NCI-H2196 treated with DMSO at 0.1 percent for 48 hours (cell line): Measurements from ENCODE around the gene CPSF4L.
A peak's percentile ranks its signal among the peaks of the same experiment; 100 is the strongest.
"Not testable (repeated sequence)": the region's sequence is repeated elsewhere in the genome, so short reads cannot be mapped to it uniquely, and the experiment has no call there.

ENCODE experiments used
- DNase-seq: peaks from one replicate; lab custom pipeline; 2025; ENCODE audit not compliant: unreplicated experiment; lab: John Stamatoyannopoulos, UW

The CPSF4L gene, protein sequence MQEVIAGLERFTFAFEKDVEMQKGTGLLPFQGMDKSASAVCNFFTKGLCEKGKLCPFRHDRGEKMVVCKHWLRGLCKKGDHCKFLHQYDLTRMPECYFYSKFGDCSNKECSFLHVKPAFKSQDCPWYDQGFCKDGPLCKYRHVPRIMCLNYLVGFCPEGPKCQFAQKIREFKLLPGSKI

DNA sequence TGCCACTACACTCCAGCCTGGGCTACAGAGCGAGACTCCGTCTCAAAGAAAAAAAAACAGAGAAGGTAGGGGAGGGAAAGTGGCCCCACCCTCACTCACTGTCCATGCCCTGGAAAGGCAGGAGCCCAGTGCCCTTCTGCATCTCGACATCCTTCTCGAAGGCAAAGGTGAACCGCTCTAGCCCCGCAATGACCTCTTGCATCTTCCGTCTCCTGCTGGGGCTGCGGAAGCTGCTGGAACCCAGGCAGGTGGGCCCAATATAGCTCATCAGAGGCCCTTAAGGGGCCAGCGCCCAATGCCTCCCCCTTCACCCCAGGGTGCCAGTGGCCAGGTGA is at the start of gene CPSF4L:
CPSF4L (minus strand) TSS at position 264 of the 335 bp plus-strand sequence; CDS start at position 202, 62 bp downstream.
- DNase-seq = no peak

DNA sequence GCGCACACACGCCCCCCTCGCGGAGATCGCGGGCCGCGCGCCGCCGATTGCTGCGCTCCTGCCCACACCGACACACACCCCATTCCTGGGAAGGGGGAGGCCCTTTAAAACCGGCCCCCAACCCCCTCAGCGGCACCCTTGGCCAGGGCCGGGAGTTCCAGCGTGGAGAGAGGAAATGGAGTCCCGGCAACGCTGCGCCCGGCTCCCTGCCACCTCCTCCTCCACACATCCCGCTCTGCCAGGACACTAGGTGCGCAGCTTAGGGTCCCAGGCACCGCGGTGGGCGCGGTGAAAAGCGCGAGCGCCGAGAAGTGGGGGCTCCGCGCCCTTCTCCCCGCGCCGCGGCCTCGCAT is 49.7 kb upstream of the CPSF4L start:
- DNase-seq = no peak

DNA sequence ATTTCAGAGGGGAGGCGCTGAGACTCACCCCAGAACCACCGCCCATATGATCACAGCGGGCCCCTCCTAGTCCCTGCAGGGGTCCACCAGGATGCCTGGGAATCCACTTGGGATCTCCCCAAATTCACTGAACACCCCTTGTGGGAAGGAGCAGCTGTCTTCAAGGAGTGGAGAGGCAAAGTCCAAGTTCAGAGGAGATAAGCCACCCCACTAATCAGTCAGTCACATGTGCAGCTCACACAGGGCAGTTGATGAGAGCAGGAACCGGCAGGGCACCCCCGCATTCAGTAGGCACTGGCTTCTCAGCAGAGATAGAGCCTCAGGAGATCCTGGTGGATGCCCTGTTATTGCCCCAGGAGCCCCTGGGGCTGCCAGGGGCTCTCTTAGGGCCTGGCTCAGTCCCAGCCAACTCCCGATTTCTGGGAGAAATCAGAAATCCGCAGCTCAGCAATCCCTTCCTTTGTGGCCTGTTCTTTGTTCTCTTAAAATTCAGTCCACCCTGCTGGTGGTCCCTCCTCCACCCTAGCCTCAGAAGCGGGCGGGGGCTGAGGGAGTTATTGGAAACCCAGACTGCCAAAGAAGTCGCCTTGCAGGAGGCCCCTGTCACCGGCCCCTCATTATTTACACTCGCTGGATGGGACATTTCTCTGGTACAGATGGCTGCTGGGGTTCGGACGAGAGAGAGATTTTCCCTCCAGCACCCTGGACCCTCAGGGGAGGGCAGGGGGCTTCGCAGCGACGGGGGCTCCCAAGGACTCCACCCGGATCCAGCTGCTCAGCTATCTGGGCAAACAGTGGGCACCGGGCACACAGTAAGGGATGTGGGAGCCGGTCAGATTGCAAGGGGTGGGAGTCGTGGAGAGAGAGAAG is 48.3 kb upstream of the CPSF4L start:
- DNase-seq = no peak

DNA sequence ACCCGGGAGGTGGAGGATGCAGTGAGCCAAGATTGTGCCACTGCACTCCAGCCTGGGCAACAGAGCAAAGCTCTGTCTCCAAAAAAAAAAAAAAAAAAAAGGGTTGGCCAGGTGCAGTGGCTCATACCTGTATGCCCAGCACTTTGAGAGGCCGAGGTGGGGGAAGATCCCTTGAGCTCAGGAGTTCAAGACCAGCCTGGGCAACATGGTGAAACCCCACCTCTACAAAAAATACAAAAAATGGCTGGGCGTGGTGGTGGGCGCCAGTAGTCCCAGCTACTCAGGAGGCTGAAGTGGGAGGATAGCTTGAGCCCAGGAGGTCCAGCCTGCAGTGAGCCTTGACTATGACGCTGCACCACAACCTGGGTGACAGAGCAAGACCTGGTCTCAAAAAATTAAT is 47.3 kb upstream of the CPSF4L start:
- not testable (repeated sequence) for DNase-seq

DNA sequence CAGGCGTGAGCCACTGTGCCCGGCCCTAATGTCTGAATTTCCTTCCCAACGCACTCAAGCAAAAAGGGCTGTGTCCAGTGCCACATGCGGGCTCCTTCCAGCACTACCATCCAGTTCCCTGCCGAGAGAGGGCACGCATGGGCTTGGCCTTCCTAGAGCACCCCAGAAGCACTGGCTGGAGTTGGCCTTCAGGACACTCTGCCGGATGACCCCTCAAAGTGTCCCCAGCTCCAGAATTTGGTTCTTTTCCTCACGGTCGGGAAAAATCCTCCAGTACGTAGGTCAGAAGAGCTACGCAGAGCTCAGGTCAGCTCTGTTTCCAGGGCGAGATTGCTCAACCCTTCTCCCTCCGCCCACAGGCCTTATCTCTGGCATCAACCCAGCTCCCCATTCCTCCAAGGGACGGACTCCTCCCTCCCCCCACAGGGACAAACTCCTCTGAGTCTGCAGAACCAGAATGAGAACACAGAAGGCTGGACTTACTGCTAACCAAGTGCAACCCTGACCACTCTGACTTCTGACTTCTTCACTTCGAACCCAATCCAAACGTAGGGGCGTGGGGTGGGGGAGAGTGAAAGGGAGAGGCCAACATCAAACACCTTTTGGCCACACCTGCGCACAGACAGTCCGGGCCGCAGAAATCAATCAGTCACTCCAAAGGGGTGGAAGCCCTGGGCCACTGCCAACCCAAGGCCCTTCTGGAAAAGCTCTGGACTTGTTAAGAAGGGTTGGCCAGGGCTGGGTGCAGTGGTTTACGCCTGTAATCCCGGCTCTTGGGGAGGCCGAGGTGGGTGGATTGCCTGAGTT is 46.5 kb upstream of the CPSF4L start:
- peak; percentile 43 for DNase-seq

DNA sequence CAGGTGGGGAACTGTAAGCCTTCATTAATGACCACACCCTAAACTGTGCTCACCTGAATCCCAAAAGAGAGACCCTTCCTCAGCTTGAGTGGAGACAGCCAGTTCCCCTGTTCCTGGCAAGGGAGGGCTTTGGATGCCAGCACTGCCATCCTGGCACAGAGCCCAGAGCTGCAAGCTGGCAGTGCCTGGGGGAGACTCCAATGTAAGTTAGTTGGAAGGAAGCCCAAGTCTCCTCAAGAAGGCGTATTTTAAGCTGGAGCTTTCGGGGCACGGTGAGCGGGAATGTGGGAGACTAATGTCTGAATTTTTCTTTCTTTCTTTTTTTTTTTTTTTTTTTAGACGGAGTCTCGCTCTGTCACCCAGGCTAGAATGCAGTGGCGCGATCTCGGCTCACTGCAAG is 45.5 kb upstream of the CPSF4L start:
- peak; percentile 21 for DNase-seq

DNA sequence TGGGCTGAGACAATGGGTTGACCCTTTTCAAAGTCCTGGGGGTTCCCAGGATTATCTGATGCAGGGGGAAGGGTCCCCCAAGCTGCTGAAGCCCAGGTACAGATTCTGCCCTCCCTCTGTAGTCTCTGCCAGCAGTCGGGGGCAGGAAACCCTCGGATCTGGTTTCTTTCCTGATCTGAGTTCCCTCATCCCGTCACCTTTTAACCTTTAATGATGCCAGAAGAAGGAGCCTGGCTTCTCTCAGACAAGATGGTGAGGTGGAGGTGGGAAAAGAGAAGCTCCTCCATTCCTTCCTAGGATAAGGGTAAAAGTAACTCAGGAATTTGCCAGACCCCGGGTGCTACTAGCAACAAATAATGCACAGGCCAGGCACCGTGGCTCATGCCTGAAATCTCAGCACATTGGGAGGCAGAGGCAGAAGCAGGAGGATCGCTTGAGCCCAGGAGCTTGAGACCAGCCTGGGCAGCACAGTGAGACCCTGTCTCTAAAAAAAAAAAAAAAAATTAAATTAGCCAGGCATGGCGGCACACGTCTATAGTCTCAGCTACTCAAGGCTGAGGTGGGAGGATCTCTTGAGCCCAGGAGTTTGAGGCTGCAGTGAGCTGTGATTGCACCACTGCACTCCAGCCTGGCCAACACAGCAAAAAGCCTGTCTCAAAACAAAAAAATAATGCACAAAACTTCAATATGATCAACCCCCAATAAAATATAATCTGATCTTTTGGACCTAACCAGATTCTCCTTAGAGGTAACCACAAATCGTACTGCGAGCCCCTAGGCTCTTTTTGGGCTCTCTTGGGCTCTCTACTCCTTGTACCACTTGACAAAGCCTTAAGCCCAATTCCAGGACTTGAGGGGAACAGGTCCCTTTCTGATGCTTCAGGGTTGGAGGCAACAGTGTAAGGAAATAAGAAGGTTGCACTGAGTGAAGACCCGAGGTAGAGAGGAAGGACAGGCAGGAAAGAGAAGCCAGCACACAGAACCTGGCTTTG is 44.5 kb upstream of the CPSF4L start:
- no peak for DNase-seq

DNA sequence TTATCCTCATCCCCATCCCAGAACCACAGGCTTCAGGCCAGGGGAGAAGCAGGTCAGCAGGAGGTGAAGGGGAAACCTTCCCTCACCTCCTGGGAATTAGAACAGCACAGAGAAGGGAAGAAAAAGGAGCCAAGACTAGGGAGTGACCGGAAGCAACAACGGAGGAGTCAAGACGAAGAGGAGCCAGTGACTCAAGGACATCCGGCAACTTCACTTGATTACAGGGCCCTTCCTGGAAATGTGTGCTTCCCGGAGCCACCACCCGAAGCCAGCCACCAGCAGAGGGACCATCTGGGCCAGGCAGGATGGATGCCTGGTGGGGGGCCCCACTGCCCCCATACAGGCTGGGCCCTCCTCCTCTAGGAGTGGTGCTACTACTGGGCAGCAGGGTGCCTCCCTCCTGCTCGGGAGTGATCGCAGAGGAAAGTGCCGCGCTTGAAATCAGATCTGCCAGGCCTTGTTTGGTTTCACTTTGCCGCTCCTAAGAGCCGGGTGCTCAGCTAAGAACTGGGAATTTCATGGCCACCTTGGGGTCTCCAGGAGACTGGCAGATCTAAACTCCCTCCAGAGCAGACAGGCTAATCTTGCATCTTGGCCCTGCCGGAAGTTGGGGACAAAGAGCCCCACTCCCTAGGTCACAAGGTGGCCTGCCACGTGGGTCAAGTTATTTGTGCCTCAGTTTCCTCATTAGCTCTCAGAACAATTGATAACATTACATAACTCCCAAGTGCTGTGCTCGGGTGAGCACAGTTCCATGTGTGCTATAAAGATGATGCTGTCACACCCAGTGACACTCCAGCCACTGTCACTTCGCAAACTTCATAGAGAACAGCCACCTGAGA is 43.5 kb upstream of the CPSF4L start:
- peak; percentile 39 for DNase-seq

DNA sequence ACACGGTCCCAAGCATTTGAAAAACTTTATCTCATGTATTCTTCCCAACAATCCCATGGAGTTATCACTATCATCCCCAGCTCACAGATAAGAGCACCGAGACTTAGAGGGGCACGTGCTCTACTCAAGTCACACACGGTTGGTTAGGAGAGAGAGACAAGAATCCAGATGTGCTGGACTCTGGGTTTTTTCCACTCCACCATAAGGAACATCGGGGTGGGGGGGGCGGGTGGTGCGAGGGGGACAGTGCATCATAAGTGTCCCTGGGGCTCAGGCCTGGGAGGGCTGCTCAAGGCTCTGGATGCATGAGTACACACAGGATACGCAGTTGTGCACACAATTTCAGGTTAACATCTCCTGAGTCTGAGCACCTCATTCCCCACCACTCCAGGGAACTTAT is 42.8 kb upstream of the CPSF4L start:
- DNase-seq = no peak

DNA sequence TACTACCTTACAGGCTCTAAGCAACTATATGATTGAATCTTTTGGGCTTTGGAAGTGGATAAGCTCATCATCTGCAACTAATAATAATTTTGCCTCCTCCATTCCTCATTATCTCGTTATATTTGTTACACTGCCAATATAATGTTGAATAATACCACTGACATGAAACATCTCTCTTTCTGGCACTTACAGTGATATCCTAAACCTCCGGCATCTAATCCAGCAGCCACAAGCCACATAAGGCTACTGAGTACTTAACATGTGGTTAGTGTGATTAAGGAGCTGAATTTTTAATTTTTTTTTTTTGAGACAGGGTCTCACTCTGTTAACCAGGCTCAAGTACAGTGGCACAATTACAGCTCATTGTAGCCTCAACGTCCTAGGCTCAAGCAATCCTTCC is 40.5 kb upstream of the CPSF4L start:
- no peak for DNase-seq

DNA sequence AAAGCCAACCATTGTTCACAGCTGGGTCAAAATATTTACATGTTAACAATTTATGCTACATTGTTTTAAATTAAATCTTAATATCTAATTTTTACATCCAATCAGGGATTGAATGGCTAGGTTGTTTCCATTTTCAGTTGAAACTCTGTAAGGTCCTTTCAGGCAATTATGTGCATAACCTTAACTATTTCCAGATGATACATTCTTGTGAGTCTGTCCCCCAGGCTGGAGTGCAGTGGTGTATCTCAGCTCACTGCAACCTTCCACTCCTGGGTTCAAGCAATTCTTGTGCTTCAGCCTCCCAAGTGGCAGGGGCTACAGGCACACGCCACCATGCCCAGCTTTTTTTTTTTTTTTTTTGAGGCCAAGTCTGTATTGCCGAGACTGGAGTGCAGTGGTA is 39.7 kb upstream of the CPSF4L start:
- DNase-seq = no peak

DNA sequence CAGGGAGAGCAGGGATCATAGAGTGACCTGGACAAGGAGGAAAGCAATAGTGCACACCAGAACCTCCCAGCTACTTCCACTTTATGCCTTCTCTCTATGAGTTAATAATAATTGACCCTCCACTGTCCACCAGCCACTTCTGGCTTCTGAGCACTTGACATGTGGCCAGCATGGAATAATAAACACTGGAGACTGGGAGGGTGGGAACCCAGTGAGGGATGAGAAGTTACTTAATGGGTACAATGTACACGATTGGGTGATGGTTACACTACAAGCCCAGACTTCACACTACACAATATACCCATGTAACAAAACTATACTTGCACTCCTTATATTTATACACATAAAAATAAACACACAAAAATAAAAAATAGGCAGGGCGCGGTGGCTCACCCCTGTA is 38.7 kb upstream of the CPSF4L start:
- no peak for DNase-seq

DNA sequence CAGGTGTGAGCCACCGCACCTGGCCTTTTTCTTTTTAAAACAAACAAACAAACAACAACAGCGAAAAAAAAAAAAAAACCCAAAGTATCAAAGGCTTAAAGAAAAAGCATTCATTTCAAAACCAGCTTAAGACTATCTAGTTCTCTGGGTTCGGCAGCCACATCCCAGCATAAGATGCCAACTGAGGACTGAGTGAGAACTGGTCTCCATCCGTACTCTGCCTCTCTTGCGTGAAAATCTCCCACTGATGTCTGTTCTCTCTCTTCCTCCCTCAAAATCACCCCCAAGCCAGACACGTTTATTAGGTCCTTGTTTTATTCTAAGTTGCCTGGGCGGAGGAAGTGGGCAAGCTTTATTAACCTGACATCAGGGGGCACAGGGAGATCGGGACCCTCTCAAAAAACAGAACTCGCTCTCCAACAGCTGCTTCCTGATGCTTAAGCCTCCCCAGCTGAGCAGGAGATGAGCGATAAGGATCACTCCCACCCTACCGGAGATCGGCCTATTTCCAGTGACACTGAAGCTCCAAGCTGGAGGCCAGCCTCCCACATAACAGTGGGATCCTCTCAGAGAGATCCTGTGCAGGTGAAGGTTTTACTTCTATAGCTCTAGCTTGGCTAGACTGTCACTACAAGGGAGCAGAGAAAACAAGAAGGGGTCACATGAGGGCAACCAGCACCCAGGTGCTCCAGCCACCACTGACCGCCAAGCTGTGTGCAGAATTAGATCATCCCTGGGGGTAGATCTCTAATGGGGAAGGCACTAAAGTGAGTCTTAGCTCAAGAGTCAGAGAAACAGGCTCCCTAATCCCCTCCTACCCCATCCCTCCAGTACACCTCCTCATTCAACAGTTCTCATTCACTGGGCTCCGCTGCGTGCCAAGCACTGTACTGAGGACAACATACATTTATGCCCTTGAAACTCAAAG is 36.5 kb upstream of the CPSF4L start:
- DNase-seq = no peak

DNA sequence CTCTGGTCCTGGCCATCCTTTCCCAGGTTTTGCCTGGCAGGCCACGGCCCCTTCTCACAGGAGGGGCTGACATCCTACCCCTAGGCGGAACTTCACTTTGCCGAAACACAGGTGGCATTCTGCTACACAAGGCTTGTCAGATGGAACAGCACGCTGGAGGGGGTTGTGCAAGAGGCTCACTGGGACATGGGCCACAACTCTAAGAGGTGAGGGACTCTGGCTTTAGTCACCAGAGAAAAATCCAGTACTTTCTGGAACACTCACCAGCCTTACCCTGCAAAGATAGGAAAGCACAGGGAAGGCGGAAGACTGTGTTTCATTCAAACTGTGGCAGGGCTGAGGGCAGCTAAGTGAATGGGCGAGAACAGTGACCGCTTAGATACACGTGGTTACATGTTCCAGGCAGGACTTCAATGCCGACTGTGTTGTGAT is 31.8 kb upstream of the CPSF4L start:
- DNase-seq = no peak

DNA sequence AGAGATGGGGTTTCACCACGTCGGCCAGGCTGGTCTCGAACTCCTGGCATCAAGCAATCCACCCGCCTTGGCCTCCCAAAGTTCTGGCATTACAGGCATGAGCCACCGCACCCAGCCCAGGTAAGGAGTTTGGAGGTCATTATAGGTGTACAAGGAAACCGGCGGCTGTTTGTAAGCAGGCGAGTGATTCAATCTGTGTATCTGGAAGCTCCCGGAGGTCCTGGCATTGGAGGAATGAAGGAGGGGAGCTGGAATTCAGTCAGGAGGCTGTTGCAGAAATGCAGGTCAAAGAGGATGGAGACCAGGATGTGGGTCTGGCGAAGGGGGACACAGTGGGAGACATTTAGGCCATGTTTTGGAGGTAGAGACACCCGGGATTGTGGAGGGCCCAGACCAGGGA is 31.4 kb upstream of the CPSF4L start:
- DNase-seq = no peak

DNA sequence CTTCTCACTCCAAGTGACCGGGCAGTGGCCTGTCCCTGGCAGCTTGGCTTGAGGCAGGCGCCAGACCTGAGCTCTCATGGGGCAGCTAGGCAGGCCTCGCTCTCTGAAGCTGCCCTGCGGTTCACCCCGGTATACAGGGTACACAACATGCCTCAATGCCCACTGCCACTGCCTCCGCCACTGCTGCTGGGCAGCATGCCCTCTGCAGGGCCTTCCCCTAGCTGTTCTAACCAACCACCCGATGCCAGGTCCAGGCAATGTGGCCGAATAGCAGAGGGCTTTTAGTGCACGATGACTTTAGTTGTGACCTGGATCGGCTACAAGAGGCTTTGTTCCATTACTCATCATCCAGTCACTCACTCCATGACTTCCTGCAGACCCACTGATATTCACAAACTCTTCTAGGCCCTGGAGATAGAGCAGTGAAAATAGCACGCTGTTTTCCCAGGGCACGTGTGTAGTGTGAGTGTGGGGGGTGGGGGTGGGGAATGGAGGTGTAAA is 30.4 kb upstream of the CPSF4L start:
- no peak for DNase-seq

DNA sequence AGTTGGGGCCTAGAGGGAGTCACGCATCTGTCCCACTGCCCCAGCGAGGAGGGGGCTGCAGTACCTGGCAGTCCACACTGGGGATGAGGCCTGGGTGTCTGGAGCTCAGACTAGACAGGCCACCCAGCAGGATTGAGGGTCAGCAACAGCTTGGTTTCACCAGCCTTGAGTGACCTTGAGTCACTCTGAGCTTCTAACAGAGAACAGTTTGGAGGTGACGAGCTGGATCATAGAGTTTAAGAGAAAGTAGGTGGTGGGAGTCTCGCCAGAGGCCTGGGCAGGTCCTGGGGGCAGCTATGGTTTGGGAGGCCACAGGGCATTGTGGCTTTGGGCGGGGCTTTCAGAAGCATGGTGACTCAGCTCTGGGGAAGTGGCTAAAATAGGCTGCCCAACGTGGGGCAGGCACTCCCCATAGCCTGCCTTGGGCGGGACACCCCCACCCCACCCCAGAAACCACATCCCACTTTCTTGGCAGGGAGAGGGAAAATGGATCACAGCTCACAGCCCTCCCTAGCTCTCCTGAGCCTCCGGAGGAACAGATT is 29.7 kb upstream of the CPSF4L start:
- no peak for DNase-seq
